ENCODE results near the gene DRGX. TPM values are rescaled to one million over a fixed set of nuclear protein-coding genes. Genes with fewer than 3 reads are reported as not detected.

The DRGX gene
- total and polyA plus RNA-seq, 2 donors (not counting 3 experiments of a cell fraction or from before 2014, with no cell fraction given), result not detected

GRCh38 chr10:49318028-49318427 lies 77.9 kb downstream of the DRGX start:
- Histone ChIP-seq H2AFZ (ENCODE audit: low read depth, low read length) (no peak overlapping the region), H3K79me2 (ENCODE audit: control insufficient read depth, insufficient read depth, low read length) (no peaks in the 10 kb centered on the region), H4K20me1 (replicated peaks; ENCODE audit: control insufficient read depth, extremely low read depth, insufficient read depth, low read length) (no peaks in the 10 kb centered on the region), H3K36me3 (ENCODE audit: control insufficient read depth in 2 of 2, extremely low read depth in 1 of 2, insufficient read depth in 2 of 2, low read length in 2 of 2) (no peaks in the 10 kb centered on the region), H3K27ac (ENCODE audit: insufficient read depth, low read depth, low read length) (no peak overlapping the region), H3K9me1 (replicated peaks; ENCODE audit: control insufficient read depth, extremely low read depth, insufficient read depth, low read length) (no peaks in the 10 kb centered on the region), H3K9me3 (replicated peaks; ENCODE audit: control insufficient read depth, insufficient read depth, low read length) (no peaks in the 10 kb centered on the region), H3K4me3 (replicated peaks in 1 of 3; ENCODE audit: insufficient read depth in 1 of 3, low read depth in 1 of 3, low read length in 3 of 3) (no peak overlapping the region), H3K4me2 (ENCODE audit: insufficient read depth, low read length) (no peak overlapping the region), H3K27me3 (ENCODE audit: control insufficient read depth in 2 of 2, insufficient read depth in 2 of 2, low read length in 2 of 2) (no peaks in the 10 kb centered on the region), H3K4me1 (ENCODE audit: control insufficient read depth, extremely low read depth, insufficient read depth, low read length) (no peaks in the 10 kb centered on the region), H3K9ac (replicated peaks; ENCODE audit: extremely low read depth, insufficient read depth, low read length) (no peak overlapping the region)
- dilution Hi-C loops (cut with MboI; ENCODE audit: extremely low pct_ligation_motif_present, low sequenced_read_pairs), result no loop called here
- DNase-seq (ENCODE audit: low read depth, low spot score) (no peak), FAIRE-seq (no peak)
- intact Hi-C loops (cut with micrococcal nuclease), result no loop called here
- TF ChIP-seq POLR2A (IDR thresholded peaks at IDR 0.05; ENCODE audit: low read depth, low read length) (no peak), GATA2 (IDR thresholded peaks at IDR 0.05; ENCODE audit: insufficient read depth, insufficient read length, low read depth, low read length) (no peak), MYC (IDR thresholded peaks at IDR 0.05; ENCODE audit: low read depth, low read length) (no peak), EZH2 (IDR thresholded peaks at IDR 0.05; ENCODE audit: borderline replicate concordance, low read depth, low read length, severe bottlenecking) (no peak), POLR2AphosphoS5 (IDR thresholded peaks at IDR 0.05; ENCODE audit: insufficient read depth, low read depth, low read length) (no peak), JUN (IDR thresholded peaks at IDR 0.05; ENCODE audit: borderline replicate concordance, insufficient read depth, insufficient read length, low read depth) (no peak), FOS (IDR thresholded peaks at IDR 0.05; ENCODE audit: borderline replicate concordance, insufficient read depth, low read length) (no peak), MAX (IDR thresholded peaks at IDR 0.05; ENCODE audit: insufficient read depth, insufficient read length) (no peak), CTCF (IDR thresholded peaks at IDR 0.05; ENCODE audit: extremely low read depth in 1 of 2, insufficient read depth in 1 of 2, low read depth in 1 of 2, low read length in 2 of 2) (no peak)
- ChIA-PET CTCF (no interaction called here), POLR2A (no interaction called here)
- no TSS peak for BruUV-seq (replicated peaks)

All from endothelial cell of umbilical vein (primary cell).